ENCODE results near the gene QRICH1.
A peak's percentile ranks its signal among the peaks of the same experiment; 100 is the strongest.
"Not testable (repeated sequence)": the region's sequence is repeated elsewhere in the genome, so short reads cannot be mapped to it uniquely, and the experiment has no call there.

The QRICH1 gene

DNA sequence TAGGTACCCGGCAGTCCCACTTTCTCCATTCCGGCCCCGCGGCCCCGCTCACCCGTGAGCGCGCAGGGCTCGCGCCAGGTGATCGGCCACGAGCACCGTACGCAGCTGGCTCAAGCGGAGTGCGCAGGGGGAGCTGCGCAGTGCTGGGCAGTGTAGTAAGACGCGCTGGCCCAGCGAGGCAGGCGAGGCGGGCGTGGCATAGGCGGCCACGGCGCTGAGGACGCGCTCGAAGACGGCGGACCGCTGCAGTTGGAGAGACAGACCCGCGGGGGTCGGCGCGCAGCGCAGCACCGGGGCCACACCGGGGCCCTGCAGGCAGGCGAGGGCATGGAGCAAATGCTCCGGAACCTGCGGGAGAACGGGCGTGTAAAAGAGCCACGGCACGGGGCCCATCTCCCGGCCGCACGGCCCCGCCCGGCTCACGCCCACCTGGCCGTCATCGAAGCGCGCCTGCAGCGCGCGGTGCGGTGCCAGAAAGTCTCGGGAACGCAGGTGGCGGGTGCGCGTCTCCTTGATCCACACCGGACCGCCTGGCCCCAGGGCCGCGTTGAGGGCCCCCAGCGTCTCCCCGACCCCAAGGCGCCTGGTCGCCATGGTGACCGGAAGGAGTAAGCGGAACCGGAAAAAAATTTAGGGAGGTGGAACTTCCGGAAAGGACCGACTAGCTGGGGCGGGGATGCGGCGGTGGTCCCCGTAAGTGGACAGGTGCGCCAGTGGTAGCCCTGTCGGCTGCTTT lies 75.7 kb downstream of the QRICH1 start, which contains the start of gene DALRD3:
Gene DALRD3 (minus strand): TSS at position 610 of the 736 bp plus-strand sequence. CDS start 16 bp downstream, at position 594.
- Histone ChIP-seq H3K4me1 (ENCODE audit: control insufficient read depth, insufficient read depth, low read length) (peaks cover 12% of the 10 kb centered on the region), H3K27me3 (ENCODE audit: control insufficient read depth, insufficient read depth, low read length) (no peaks in the 10 kb centered on the region), H3K9ac (ENCODE audit: low read length) (peak within 1 kb of the TSS; percentile 28), H3K4me3 (ENCODE audit: low read length) (peak within 1 kb of the TSS; percentile 82), H3K36me3 (ENCODE audit: control insufficient read depth, insufficient read depth, low read length) (peaks cover 22% of the 10 kb centered on the region), H3K27ac (ENCODE audit: low read depth, low read length) (peak within 1 kb of the TSS; percentile 63)

DNA sequence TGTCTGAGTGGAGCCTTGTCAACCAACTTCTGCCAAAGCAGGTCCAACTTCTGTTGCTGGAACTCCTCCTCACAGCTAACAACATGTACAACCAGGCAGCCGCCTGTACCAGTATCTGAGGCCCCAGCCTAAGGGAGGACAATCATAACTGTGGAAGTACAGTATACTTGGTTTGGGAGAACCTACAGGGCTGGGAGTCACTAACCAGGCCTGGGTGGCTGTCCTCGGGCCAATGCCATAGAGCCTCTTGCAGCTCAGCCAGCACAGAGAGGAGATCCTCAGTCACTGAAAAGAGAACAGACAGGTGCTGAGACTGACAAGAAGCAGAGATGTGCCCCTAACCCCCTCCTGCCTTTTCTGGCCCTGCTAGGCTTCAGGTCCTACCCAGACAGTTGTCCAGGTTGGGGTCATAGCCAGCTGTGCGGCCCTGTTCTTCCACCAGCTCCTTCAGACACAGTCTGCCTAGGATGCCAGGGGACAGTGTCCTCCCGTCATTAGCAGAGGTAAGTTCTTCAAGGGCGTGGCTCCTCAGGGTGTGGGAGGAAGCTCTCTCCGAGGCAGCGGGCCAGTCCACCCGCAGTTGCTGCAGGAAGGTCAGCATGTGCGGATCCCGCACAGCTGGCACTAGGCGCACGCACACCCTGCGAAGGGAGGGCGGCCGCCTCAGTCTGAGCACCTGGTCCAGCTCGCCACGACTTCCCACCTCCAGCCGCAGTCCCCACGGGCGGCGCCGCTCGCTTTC lies 76.5 kb downstream of the QRICH1 start:
- peak overlapping the region; percentile 82 for H3K4me3 ChIP-seq (ENCODE audit: low read length)
- H3K4me1 ChIP-seq (ENCODE audit: control insufficient read depth, insufficient read depth, low read length): peaks cover 12% of the 10 kb centered on the region
- peak overlapping the region; percentile 28 for H3K9ac ChIP-seq (ENCODE audit: low read length)
- no peaks in the 10 kb centered on the region for H3K27me3 ChIP-seq (ENCODE audit: control insufficient read depth, insufficient read depth, low read length)
- H3K36me3 ChIP-seq (ENCODE audit: control insufficient read depth, insufficient read depth, low read length): peaks cover 22% of the 10 kb centered on the region
- H3K27ac ChIP-seq (ENCODE audit: low read depth, low read length): peak overlapping the region; percentile 63

DNA sequence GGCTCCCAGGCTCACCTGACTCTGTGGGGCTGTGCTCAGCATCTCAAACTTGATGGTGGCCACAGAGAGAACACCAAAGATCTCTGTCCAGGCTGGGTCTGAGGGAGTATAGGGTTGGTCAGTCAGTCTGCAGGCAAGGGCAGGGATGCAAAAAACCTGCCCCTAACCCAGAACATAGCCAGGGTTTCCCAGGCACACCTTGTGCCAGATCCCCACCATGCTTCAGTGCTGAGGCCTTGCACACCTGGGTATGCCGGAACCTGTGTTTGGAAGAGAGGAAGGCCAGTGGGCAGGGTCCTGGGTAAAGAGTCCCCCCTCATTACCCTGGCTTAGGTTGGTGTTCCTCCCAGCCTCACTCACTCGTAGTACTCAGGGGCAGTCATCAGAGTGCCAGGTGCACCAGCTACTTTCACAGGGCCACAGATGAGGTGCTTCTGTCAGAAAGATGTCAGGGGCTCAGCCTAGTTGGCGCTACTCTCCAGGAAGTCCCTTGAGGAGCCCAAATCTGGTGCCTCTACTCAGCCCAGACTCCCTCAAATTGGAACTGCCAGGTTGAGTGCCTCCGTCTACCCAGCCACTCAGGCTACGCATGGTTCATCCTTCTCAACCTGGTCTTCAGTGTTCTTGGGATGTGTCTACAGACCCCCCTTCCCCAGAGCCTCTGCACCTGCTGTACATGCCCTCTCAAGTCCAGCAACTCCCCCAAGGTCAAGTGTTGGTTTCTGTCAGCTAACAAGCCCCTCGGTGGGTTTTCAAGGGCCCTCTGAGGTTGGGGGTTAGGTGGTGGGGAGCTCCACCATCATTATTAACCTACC lies 77.2 kb downstream of the QRICH1 start:
- Histone ChIP-seq H3K4me1 (ENCODE audit: control insufficient read depth, insufficient read depth, low read length) (peaks cover 12% of the 10 kb centered on the region), H3K27ac (ENCODE audit: low read depth, low read length) (no peak overlapping the region), H3K9ac (ENCODE audit: low read length) (no peak overlapping the region), H3K4me3 (ENCODE audit: low read length) (no peak overlapping the region), H3K36me3 (ENCODE audit: control insufficient read depth, insufficient read depth, low read length) (peaks cover 28% of the 10 kb centered on the region), H3K27me3 (ENCODE audit: control insufficient read depth, insufficient read depth, low read length) (no peaks in the 10 kb centered on the region)

DNA sequence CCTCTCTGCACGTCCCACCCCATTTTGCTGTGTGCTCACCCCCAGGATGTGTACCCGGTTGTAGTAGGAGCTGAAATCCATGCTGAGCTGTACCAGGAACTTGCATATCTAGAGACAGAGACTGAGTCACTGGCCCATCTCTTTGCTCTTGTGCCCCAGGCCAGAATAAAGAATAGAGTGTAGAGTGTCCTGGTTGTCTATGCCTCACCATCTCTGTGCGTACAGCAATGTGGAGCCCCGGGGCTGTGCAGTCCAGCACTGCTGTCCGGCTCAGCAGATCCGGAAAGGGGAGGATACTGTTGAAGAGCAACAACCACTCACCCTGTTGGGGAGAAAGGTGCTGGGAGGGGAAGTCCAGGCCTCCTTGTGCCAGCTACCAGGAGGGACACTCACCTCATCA lies 78.1 kb downstream of the QRICH1 start:
- H3K27me3 ChIP-seq (ENCODE audit: control insufficient read depth, insufficient read depth, low read length): no peaks in the 10 kb centered on the region
- H3K27ac ChIP-seq (ENCODE audit: low read depth, low read length): no peak overlapping the region
- H3K4me3 ChIP-seq (ENCODE audit: low read length): no peak overlapping the region
- peaks cover 31% of the 10 kb centered on the region for H3K36me3 ChIP-seq (ENCODE audit: control insufficient read depth, insufficient read depth, low read length)
- H3K9ac ChIP-seq (ENCODE audit: low read length): no peak overlapping the region
- H3K4me1 ChIP-seq (ENCODE audit: control insufficient read depth, insufficient read depth, low read length): peaks cover 12% of the 10 kb centered on the region

DNA sequence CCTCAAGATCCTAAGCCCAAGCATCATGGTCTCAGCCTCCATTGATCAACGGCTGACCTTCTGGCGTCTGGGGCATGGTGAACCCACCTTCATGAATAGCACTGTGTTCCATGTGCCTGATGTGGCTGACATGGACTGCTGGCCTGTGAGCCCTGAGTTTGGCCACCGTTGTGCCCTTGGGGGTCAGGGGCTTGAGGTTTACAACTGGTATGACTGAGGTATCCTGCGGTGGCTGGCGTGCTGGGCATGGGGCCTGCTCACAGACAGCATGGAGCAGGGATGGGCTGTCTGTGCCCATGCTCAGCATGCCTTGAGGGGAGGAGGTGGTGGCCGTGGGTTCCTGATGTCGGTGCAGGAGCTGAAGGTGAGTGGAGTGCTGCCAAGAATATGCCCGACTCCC lies 78.8 kb downstream of the QRICH1 start:
- H3K36me3 ChIP-seq (ENCODE audit: control insufficient read depth, insufficient read depth, low read length): peaks cover 31% of the 10 kb centered on the region
- no peak overlapping the region for H3K4me3 ChIP-seq (ENCODE audit: low read length)
- peaks cover 5% of the 10 kb centered on the region for H3K4me1 ChIP-seq (ENCODE audit: control insufficient read depth, insufficient read depth, low read length)
- H3K9ac ChIP-seq (ENCODE audit: low read length): no peak overlapping the region
- H3K27ac ChIP-seq (ENCODE audit: low read depth, low read length): no peak overlapping the region
- H3K27me3 ChIP-seq (ENCODE audit: control insufficient read depth, insufficient read depth, low read length): no peaks in the 10 kb centered on the region

DNA sequence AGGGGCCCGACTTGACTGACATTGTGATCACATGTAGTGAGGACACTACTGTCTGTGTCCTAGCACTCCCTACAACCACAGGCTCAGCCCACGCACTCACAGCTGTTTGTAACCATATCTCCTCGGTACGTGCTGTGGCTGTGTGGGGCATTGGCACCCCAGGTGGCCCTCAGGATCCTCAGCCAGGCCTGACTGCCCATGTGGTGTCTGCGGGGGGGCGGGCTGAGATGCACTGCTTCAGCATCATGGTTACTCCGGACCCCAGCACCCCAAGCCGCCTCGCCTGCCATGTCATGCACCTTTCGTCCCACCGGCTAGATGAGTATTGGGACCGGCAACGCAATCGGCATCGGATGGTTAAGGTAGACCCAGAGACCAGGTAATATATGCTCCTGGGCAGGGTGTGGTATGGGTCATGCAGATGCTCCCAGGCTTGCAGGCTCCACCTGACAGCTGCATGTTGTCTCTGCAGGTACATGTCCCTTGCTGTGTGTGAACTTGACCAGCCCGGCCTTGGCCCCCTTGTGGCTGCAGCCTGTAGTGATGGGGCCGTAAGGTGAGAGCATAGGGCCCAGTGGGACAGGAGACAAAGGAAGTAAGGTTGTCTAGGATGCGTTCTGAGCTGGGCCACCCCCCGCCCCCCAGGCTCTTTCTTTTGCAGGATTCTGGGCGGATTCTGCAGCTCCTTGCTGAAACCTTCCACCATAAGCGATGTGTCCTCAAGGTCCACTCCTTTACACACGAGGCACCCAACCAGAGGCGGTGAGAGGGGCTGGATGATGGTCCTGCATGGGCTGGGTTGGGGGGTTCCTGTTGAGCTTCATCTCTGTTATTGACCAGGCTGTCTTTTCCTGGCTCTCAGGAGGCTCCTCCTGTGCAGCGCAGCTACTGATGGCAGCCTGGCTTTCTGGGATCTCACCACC lies 79.9 kb downstream of the QRICH1 start:
- Histone ChIP-seq H3K27ac (ENCODE audit: low read depth, low read length) (no peak overlapping the region), H3K9ac (ENCODE audit: low read length) (no peak overlapping the region), H3K36me3 (ENCODE audit: control insufficient read depth, insufficient read depth, low read length) (peaks cover 31% of the 10 kb centered on the region), H3K4me1 (ENCODE audit: control insufficient read depth, insufficient read depth, low read length) (peaks cover 5% of the 10 kb centered on the region), H3K4me3 (ENCODE audit: low read length) (no peak overlapping the region), H3K27me3 (ENCODE audit: control insufficient read depth, insufficient read depth, low read length) (no peaks in the 10 kb centered on the region)

DNA sequence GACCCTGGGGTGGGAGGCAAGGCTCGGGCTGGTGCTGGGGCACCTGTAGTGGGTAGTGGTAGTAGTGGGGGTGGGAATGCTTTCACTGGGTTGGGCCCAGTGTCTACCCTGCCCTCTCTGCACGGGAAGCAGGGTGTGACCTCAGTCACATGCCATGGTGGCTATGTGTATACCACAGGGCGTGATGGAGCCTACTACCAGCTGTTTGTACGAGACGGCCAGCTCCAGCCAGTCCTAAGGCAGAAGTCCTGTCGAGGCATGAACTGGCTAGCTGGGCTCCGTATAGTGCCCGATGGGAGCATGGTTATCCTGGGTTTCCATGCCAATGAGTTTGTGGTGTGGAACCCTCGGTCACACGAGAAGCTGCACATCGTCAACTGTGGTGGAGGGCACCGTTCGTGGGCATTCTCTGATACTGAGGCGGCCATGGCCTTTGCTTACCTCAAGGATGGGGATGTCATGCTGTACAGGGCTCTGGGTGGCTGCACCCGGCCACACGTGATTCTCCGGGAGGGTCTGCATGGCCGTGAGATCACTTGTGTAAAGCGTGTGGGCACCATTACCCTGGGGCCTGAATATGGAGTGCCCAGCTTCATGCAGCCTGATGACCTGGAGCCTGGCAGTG lies 80.6 kb downstream of the QRICH1 start:
- Histone ChIP-seq H3K36me3 (ENCODE audit: control insufficient read depth, insufficient read depth, low read length) (peaks cover 31% of the 10 kb centered on the region), H3K27ac (ENCODE audit: low read depth, low read length) (no peak overlapping the region)

DNA sequence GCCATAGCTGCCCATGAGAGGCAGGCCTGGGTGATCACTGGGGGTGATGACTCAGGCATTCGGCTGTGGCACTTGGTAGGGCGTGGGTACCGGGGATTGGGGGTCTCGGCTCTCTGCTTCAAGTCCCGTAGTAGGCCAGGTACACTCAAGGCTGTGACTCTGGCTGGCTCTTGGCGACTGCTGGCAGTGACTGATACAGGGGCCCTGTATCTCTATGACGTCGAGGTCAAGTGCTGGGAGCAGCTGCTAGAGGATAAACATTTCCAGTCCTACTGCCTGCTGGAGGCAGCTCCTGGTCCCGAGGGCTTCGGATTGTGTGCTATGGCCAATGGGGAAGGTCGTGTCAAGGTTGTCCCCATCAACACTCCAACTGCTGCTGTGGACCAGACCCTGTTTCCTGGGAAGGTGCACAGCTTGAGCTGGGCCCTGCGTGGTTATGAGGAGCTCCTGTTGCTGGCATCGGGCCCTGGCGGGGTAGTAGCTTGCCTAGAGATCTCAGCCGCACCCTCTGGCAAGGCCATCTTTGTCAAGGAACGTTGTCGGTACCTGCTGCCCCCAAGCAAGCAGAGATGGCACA lies 81.3 kb downstream of the QRICH1 start:
- Histone ChIP-seq H3K4me3 (ENCODE audit: low read length) (no peak overlapping the region), H3K4me1 (ENCODE audit: control insufficient read depth, insufficient read depth, low read length) (peaks cover 5% of the 10 kb centered on the region), H3K36me3 (ENCODE audit: control insufficient read depth, insufficient read depth, low read length) (peaks cover 31% of the 10 kb centered on the region), H3K27ac (ENCODE audit: low read depth, low read length) (no peak overlapping the region), H3K9ac (ENCODE audit: low read length) (no peak overlapping the region), H3K27me3 (ENCODE audit: control insufficient read depth, insufficient read depth, low read length) (no peaks in the 10 kb centered on the region)

More for the DNA sequence above, 80.6 kb downstream of the QRICH1 start:
- Histone ChIP-seq H3K4me3 (ENCODE audit: low read length) (no peak overlapping the region), H3K9ac (ENCODE audit: low read length) (no peak overlapping the region), H3K27me3 (ENCODE audit: control insufficient read depth, insufficient read depth, low read length) (no peaks in the 10 kb centered on the region), H3K4me1 (ENCODE audit: control insufficient read depth, insufficient read depth, low read length) (peaks cover 7% of the 10 kb centered on the region)

DNA sequence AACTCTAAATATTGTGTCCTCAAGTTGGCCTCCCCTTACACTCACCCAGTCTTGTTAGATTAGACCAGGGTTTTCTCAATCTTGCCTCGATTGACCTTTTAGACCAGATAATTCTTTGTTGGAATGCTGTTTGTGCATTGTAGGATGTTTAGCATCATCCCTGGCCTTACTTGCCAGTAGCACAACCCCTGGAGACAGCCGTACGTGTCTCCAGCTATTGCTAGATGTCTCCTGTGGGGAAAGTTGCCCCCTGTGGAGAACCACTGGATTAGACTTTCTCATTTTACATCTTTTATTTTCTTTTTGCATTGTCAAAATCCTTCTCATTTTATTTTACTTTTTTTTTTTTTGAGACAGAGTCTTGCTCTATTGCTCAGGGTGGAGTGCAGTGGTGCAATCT lies 84.5 kb downstream of the QRICH1 start:
- Histone ChIP-seq H3K4me1 (ENCODE audit: control insufficient read depth, insufficient read depth, low read length) (peaks cover 3% of the 10 kb centered on the region), H3K4me3 (ENCODE audit: low read length) (no peak overlapping the region), H3K9ac (ENCODE audit: low read length) (no peak overlapping the region), H3K27ac (ENCODE audit: low read depth, low read length) (no peak overlapping the region), H3K36me3 (ENCODE audit: control insufficient read depth, insufficient read depth, low read length) (peaks cover 9% of the 10 kb centered on the region), H3K27me3 (ENCODE audit: control insufficient read depth, insufficient read depth, low read length) (no peaks in the 10 kb centered on the region)

DNA sequence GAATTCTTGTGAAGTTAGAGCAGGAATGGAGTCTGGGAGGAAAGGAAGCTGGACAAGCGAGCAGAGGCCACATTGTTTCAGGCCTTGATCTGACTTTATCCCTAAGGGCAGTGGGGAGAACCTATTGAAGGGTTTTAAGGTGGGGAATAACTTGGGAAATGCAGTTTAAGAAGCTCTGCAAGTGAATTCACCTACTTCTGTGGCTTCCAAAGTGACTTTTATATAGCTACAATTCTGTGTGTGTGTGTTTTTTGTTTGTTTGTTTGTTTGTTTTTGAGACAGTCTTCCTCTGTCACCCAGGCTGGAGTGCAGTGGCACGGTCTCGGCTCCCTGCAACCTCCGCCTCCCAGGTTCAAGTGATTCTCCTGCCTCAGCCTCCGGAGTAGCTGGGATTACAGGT lies 85.2 kb downstream of the QRICH1 start:
- peak overlapping the region; percentile 99 for H3K27ac ChIP-seq (ENCODE audit: low read depth, low read length)
- H3K4me1 ChIP-seq (ENCODE audit: control insufficient read depth, insufficient read depth, low read length); H3K27me3 ChIP-seq (ENCODE audit: control insufficient read depth, insufficient read depth, low read length); H3K9ac ChIP-seq (ENCODE audit: low read length); H3K36me3 ChIP-seq (ENCODE audit: control insufficient read depth, insufficient read depth, low read length): not testable (repeated sequence)
- H3K4me3 ChIP-seq (ENCODE audit: low read length): peak overlapping the region; percentile 95

All from rectal smooth muscle tissue (tissue), 1 donor.